MM.1S (cell line): ENCODE results near the gene PFN2.

Source experiments
- EZH2 ChIP-seq: fragments of 300-600 bp; sonication (generic); optimal IDR thresholded peaks from 2 replicates; pipeline ENCODE3; 2017; ENCODE audit warnings: low read depth, mild to moderate bottlenecking, antibody characterized with exemption, low read length, mixed read lengths
- EZH2phosphoT487 ChIP-seq: fragments of 300-600 bp; sonication (generic); IDR thresholded peaks from 2 replicates; pipeline ENCODE4 v1.6.1; 2018; ENCODE audit warnings: antibody characterized with exemption, low read length
- TF ChIP-seq, protein P1 (sequence below): fragments of 300-600 bp; sonication (generic); IDR thresholded peaks from 2 replicates; pipeline ENCODE4 v1.5.1; 2016; ENCODE audit warnings: antibody characterized with exemption, low read length, mixed read lengths

DNA sequence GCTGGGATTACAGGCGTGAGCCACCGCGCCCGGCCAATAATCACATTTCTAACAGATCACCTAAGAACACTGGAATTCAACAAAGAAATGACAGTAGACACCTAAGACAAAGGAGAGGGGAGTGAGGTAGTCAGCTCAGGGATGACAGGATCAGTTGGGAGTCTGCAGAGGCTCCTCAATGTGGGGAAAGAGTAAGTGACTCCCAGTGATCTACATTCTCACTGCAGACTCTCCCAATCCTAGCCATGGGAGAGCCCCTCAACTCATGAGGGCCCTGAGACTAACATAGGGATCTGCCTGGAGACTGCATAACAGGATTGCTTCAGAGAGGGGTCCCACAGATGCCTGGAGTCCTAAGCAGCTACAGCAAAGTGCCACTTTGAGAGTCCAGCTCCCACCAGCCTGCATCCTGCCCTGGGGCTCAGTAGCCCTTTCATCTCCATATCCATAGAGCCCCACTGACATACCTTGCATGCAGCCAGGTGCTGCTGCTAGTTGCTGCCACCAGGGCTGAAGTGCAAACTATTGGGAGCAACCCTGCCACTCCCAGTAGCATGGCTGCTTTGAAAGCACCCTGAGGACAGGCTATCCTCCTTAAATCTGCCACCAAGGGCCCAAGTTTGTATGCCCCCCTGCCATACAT, 21.8 kb upstream of the PFN2 start:
- TF ChIP-seq, protein P1, sequence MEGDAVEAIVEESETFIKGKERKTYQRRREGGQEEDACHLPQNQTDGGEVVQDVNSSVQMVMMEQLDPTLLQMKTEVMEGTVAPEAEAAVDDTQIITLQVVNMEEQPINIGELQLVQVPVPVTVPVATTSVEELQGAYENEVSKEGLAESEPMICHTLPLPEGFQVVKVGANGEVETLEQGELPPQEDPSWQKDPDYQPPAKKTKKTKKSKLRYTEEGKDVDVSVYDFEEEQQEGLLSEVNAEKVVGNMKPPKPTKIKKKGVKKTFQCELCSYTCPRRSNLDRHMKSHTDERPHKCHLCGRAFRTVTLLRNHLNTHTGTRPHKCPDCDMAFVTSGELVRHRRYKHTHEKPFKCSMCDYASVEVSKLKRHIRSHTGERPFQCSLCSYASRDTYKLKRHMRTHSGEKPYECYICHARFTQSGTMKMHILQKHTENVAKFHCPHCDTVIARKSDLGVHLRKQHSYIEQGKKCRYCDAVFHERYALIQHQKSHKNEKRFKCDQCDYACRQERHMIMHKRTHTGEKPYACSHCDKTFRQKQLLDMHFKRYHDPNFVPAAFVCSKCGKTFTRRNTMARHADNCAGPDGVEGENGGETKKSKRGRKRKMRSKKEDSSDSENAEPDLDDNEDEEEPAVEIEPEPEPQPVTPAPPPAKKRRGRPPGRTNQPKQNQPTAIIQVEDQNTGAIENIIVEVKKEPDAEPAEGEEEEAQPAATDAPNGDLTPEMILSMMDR, result no peak
- TF ChIP-seq EZH2phosphoT487, result no peak
- no peak for TF ChIP-seq EZH2
